Measurements from ENCODE around the gene CD72.

- no peak for TF ChIP-seq HOXA7 (CRISPR knock-in tag; IDR thresholded peaks at IDR 0.05)
- no peak for TF ChIP-seq RCOR1 (IDR thresholded peaks at IDR 0.05; ENCODE audit: low read depth, low read length)
- TF ChIP-seq USF2 (IDR thresholded peaks at IDR 0.05) = no peak
- TF ChIP-seq CTCF (IDR thresholded peaks at IDR 0.05) = no peak
- TF ChIP-seq MYC (IDR thresholded peaks at IDR 0.05; ENCODE audit: borderline replicate concordance, low read length) = no peak
- TF ChIP-seq E2F6 (IDR thresholded peaks at IDR 0.05; ENCODE audit: borderline replicate concordance, low read depth) = no peak
- TF ChIP-seq POLR2A (IDR thresholded peaks at IDR 0.05; ENCODE audit: low read length) = no peak
- no peak for TF ChIP-seq RNF2 (IDR thresholded peaks at IDR 0.05; ENCODE audit: borderline replicate concordance, low read depth)
- TF ChIP-seq NR3C1 (IDR thresholded peaks at IDR 0.05) = no peak
Observed at GRCh38 chr9:35560625-35561337, 57.4 kb downstream of the CD72 start.

Measured in A549 (cell line).